GM19099 (cell line): Measurements from ENCODE around the gene TLR6.
A peak's percentile ranks its signal among the peaks of the same experiment; 100 is the strongest.

Experiments used
- POLR2A ChIP-seq: IDR thresholded peaks from 3 replicates; pipeline ENCODE4 v1.6.1; 2011; ENCODE audit warnings: low read depth; ENCODE audit not compliant: insufficient read length; ENCODE audit errors: extremely low read depth

The TLR6 gene

DNA sequence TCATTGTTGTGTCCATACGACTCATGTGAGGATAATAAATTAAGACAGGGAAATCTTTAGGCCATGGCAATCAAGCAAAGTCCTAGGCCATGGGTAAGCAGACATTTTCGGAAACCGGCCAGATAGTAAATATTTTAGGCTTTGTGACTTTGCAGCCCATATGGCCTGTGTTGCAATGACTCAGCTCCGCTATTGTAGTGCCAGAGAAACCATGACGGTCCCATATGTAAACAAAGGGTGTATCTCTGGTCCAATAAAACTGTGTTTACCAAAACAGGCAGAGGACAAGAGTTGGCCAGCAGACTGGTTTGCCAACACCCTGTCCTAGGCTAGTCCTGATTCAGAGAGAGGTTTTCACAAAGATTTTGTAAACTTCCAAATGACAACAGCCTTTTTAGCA lies 16.0 kb upstream of the TLR6 start:
- TF ChIP-seq POLR2A = no peak

DNA sequence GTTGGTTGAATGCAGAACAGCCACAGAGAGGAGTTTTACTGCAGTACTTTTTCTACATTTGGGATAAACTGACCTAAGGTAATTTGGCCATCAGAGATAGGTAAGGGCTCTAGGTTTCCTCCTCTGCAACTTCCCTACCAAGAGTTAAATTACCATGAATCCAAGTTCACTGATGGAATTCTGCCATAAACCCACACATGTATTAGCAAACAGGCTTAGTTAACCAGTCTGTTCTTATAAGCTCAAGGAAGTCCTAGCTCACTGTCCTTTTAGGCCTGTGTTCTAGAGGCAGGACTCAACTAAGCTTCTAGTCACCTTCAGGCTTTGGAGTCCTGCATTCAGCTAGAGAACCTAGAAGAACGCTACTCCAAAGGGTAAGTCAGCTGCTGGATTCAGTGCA lies 15.0 kb upstream of the TLR6 start:
- no peak for TF ChIP-seq POLR2A

DNA sequence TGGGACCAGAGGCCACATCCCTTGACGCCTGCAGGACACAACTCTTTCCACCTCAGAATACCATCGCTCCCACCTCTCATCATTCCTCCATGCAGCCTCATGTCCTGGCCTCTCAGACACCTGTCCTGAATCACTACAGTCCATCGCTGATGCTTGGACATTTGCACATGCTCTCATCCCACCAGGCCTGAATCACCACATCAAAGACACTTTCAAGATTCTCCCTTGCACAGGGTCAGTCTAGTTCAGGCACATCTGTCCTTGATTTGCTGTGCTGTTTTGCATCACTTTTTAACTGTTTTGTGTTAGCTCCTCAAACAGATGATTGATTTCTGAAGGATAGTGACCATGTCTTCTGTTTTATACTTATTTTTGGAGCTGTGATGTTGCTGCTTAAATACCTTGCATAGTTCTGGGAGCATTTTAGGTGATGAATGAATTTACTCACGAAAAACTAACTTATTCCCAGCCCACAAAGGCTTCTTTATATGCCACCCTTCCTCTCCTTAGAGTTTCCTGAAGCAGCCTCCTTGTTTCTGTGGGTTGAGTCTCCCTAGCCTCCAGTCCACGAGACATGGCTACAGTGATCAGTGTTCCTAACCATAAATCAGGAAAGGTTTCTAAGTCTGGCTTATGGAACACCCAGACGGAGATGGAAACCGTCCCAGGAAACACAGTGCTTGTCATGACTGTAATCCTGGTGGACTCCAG lies 13.6 kb upstream of the TLR6 start:
- TF ChIP-seq POLR2A = no peak

DNA sequence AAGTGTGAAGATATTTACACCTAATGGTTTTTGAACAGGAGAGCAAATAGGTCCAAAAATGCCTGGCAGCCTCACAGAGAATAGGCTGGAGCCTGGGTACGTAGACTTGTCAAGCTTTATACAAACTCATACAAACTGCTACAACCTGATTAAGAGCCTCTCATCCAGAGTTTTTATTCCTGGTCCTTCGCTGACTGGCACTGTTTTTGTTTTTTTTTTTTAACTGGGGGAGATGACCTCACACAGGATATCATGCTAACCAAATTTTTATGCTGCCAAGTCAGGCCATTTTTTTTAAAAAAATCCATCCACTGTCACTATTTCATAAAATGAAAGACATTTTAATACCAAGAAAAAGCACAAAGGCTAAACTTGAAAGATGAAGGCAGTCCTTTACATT lies 12.9 kb upstream of the TLR6 start:
- TF ChIP-seq POLR2A = no peak

DNA sequence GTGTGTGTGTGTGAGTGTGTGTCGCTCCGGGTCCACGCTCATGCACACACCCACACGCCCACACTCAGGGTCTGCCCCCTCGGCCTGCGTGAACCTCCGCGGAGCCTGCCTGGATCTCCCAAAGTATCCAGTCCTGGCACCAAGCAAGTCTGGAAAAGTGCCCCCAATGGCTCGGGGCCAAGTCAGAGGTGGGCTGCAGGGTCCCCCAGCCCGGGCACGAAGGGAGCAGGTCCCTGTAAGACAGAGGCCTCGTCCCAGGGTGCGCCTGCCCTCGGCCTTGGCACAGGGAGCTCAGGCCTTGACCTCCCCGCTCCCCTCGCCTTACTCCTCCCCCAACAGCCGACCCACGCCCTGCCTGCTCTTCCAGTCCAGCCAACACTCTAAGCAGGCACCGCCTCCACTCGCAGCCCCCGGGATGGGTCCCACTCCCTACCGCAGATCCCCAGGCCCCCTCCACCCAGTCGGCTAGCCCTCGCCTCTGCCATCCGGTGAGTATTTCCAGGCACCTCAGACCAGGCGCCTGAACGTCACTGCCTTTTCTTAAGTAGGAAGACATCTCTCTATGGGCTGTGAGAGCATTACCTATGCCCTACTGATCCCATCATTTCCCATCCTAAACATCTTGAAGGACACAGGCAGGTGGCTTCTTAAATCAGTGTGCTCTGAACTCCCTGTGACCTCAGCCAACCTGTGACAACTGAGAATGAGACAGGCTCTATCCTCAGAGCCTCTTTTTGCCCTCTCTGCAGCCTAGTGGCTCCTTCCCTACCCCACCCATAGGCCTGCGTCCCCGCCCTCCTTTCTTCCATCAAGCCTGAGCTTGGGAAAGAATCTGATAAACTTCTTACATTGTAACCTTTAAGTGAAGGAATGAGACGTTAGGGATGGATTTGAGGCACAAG lies 11.7 kb upstream of the TLR6 start:
- TF ChIP-seq POLR2A = no peak

DNA sequence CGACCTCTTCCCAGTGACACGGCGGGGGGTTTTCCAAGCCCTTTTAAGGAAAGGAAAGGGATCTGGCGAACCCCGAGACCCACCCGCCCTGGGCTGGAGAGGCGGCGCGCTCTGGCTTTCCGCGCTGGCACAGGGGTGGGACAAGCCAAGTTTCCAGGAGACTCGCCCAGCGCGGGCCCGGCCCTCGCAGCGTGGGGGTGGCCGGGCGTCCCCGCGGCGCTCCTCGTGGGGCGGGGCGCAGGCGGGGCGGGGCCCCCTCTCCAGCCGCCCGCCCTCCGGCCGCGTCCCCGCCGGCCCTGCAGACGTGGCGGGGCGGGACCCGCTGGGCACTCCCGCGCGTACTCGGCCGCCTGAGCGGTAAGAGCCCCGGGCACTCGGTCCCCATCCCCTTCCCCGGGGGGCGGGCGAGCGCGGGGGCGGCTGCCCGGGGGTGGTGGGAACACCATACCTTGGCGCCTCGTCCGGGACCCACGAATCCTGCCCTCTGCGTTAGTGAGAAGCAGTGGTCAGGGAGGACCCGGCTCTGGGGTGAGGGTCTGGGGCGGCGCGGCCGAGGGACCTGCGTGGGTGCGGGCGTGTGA lies 11.0 kb upstream of the TLR6 start, which contains the start of gene FAM114A1:
FAM114A1 (plus strand) TSS at position 329 of the 581 bp plus-strand sequence. CDS start 10,273 bp downstream, outside the sequence.
- TF ChIP-seq POLR2A = no peak

DNA sequence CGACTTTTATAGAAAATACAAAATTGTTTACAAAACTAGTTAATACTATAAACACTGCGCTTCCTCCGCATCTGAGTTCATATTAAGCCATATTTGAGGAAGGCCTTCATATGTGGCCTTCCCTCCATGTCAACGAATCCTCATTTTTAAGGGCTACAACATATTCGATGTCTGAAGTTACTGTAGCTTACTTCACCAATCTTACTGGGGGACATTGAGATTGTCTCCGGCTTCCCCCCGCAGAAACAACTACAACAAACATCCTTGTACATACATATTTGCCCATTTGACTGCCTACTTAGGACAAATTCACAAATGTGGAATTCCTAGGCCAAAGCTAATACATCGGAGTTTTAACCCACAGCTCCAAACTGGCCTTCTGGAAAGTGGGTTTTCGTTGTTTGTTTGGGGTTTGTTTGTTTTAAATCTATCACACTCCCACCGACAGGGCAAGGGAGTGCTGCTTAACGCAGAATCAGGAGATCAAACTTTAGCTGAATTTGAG lies 10.4 kb upstream of the TLR6 start:
- TF ChIP-seq POLR2A = no peak

DNA sequence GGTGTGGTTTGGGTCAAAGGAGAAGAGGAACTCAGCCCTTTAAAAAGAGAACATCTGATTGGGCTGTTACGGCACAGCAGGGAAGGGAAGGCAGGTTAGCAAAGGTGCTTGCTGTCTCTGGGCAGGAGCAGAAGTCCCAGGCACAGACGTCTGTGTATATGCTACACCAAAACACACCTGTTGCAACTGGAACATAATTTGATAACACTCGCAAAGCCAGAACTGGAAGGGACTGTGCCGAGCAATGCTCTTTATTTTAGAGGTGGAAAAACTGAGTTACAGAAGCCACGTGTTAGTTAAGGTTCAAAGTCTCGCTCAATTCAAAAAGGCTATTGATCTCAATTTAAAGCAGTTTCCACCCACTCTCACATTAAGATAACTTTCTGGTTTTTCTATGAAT lies 8.8 kb upstream of the TLR6 start:
- no peak for TF ChIP-seq POLR2A

DNA sequence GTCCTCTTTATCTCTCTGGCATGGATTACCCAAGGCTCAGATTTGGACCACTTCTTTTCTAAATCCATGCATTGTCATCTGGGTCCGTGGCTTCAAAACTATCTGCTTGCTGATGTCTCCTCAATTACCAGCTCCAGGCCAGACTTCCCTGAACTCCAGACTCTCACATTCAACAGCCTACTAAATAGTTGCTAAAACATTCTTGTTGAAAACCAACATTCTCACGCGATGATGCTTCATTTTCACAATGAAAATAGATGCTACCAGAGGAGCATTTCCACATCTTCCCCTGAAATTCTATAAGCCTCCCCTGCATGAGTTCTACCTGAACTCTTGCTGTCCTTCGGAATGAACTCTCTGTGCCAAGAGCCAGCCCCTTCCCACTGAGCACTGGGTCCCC lies 5.2 kb upstream of the TLR6 start:
- TF ChIP-seq POLR2A = no peak

DNA sequence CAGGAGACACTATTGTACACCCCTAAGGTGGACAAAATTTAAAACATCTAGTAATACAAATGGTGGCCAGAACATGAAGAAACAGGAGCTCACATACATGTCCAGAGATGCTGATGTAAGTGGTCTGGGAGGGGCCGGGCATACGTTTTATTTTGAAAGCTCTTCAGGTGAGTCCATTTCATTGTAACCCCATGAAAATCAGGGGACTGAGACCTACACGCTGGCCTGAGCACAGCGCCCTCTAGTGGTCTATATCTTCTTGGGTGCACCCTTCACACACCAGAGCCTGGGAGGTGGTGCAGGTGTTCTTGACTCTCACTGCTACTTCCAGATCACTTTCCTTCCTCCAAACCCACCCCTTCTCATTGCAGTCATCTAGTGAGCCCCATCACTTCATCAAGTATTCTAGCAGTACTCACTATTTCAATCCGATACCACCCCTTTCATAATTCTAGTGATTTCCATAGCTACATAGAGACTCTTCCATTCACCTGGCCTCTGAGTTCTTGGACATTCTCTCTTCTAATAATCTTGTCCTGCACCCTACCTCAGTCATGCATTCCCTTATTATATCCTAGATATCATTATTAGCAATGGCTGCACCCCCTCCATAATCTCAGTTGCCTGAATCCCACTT lies 4.3 kb upstream of the TLR6 start:
- no peak for TF ChIP-seq POLR2A

DNA sequence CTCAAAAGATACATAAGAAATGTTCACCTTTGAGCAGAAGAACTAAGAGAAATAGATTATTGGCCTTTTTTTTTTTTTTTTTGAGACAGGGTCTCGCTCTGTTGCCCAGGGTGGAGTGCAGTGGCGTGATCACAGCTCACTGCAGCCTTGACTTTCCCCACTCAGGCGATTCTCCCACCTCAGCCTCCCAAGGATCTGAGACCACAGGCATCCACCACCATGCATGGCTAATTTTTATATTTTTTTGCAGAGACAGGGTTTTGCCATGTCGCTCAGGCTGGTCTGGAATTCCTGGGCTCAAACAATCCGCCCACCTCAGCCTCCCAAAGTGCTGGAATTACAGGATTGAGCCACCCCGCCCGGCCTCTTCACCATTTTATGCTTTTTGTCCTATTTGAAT lies 2.9 kb upstream of the TLR6 start:
- no peak for TF ChIP-seq POLR2A

DNA sequence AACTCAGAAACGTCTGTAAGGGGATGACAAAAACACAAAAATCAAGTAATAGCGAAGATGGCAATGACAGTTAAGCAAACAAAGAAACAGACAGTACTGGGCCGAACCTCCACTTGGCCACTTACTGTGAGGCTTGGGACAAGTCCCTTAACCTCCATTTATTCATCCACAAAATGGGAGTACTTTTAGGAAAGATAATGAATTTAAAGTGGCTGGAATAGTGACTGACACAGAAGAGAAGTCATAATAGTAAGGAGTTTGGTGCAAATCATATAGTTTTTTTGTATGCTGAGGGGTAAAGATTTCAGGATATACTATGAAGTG lies 1.4 kb upstream of the TLR6 start:
- TF ChIP-seq POLR2A = no peak

DNA sequence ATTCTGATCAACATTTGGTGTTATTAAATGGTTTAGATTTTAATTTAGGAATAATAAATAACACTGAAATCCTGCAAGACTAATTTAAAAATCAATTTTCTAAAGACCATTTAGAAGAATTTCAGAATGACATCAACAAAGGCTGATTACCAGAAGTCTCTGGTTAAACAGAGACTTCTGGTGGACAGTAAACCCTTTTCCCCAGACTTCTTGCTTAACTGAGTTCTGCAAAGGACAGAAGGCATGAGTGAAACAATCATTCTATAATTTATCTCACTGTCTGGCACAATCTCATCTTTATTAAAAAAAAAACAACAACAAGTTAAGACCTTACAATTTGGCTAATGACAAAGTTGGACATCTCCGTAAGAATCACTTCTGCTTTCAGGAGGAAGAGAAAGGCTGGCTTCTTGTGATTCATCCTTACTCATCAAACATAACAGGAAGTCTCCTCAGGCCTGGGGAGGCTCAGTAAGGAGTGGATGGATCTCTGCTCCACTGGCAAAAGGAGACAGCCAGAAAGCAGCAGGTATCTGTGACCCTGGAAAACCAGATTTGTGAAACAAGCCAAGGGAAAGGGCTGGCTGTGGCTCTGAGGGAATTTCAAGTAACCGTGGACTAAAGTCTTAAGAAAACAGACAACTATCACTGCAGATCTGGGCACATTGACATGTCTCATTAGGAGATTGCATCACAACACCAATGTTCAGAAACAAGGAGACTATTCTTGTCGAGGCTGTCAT lies 908 bp upstream of the TLR6 start:
- peak; percentile 35 for TF ChIP-seq POLR2A

DNA sequence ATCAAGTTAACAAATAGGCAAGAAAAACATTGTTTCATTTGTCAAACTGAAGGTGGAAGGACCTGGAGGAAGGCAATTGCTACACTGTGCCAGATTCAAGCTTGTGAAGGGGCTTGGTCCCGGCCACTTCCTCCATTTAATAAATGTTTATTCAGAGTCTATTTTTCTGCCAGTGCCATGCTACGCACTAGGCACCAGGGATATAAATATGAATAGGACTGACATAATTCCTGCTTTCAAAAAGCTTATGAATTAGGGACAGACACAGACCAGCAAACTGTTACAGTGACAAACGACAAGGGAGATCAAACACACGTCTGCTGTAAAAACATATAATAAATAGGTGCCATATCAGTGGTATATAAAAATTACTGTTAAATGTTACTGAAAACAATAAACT lies 571 bp downstream of the TLR6 start:
- no peak for TF ChIP-seq POLR2A
